GM18511 (cell line): ENCODE data around the gene TVP23C.

ENCODE experiments used
- ATAC-seq: cut with Tn5 transposase; IDR thresholded peaks from one replicate; pipeline ENCODE4 v1.9.1; 2021; ENCODE audit warnings: mild to moderate bottlenecking, moderate library complexity; ENCODE audit not compliant: unreplicated experiment

Gene TVP23C

GRCh38 chr17:15466131-15466530 lies 97.2 kb downstream of the TVP23C start:
- ATAC-seq, result no peak

DNA sequence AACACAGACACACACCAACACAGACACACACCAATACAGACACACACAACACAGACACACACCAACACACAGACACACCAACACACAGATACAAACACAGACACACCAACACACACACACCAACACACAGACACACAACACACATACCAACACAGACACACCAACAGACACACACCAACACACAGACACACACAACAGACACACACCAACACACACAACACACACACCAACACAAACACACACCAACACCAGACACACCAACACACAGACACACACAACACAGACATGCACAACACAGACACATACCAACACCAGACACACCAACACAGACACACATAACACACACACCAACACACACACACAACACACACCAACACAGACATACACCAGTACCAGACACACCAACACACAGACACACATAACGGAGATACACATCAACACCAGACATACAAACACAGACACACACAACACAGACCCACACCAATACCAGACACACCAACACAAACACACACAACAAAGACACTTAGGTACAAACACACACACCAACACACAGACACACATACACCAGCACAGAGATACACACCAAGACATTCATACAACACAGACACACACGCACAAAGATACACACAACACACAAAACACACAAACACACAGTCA lies 98.1 kb downstream of the TVP23C start:
- ATAC-seq, result no peak

GRCh38 chr17:15464231-15464985 lies 98.9 kb downstream of the TVP23C start:
- ATAC-seq, result no peak

- ATAC-seq, result no peak
Measured at GRCh38 chr17:15462976-15463772, 100.1 kb downstream of the TVP23C start.

DNA sequence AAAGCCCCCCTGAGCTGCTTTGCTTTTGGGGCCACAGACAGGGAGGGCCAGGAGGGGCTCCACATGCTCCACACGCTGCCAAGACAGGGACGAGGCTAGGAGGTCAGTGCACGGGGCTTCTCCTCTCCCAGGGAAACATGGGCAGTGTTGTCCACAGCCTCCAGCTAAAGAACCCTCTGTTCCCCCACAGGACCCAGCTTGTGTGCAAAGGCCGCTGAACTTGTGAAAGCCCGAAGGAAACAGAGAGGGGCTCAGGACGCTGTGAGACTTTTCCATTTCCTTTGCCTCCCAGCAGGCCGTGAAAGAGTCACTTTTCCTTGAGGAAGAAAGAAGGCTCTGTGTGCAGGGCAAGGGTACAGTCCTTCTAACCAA lies 105.6 kb downstream of the TVP23C start:
- no peak for ATAC-seq

GRCh38 chr17:15456972-15457722 lies 106.1 kb downstream of the TVP23C start:
- no peak for ATAC-seq

- ATAC-seq, result no peak
Measured at GRCh38 chr17:15456496-15456895, 106.8 kb downstream of the TVP23C start.

GRCh38 chr17:15454346-15454745 lies 108.9 kb downstream of the TVP23C start:
- no peak for ATAC-seq

- no peak for ATAC-seq
Measured at GRCh38 chr17:15453782-15454181, 109.5 kb downstream of the TVP23C start.

DNA sequence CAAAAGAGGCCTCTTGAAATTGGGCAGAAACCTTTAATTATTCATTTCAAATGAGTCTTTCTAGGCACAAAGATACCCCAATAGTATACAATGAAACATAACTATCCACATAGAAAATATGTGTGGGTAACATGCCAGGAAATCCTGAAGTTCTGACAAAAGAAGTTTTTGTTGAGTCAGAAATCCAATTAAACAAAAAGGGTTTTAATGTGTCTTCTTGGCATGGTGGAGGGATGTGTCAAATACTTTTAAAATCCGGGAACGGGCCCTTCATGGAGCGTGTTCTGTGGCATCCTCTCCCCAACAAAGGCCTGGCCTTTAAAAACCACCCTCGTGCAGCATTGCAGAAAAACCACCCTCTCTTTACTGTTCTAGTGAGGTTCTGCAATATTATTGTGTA lies 110.0 kb downstream of the TVP23C start:
- no peak for ATAC-seq

GRCh38 chr17:15452746-15453145 lies 110.5 kb downstream of the TVP23C start:
- ATAC-seq, result no peak
